ENCODE results near the gene FAM107B. TPM values are rescaled to one million over a fixed set of nuclear protein-coding genes. Genes with fewer than 3 reads are reported as not detected.

Gene FAM107B
- total RNA-seq, 1 donor from 2014 or later, result 43.0 TPM

DNA sequence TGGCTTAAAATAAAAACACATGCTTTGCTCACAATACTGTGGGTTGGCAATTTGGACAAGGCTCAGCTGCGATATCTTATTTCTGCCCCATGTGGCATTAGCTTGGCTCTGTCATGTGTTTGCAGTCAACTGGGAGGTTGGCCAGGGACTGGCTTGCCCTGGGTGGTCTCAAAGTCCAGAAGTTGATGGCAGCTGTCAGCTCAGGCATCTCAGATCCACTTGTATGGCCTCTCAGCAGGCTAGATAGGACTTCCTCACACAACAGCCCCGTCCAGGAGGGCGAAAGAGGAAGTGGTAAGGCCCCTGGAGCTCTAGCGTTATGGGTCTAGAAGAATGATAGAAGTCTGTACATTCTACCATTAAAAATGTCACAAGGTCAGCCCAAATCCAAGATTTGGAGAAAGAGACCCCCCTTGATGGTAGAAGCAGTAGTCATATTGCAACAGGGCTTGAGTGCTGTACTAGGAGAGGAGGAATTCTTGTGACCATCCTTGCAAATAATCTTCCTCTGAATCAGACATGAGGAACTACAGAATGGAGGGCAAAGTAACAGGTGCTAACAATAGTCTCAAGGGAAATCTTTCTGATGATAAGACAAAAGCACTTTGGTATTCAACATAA, 166.2 kb downstream of the FAM107B start:
- peaks cover 9% of the 10 kb centered on the region for H3K27me3 Mint-ChIP-seq (ENCODE audit: insufficient read depth, low read depth)
- no peak overlapping the region for H3K4me2 ChIP-seq
- no peak overlapping the region for H3K4me3 ChIP-seq
- H3K36me3 Mint-ChIP-seq, result no peaks in the 10 kb centered on the region
- H4K20me1 ChIP-seq (ENCODE audit: low read depth), result peaks cover under 1% of the 10 kb centered on the region
- H3K4me3 Mint-ChIP-seq, result no peak overlapping the region
- peaks cover 10% of the 10 kb centered on the region for H3K27me3 ChIP-seq
- peaks cover 7% of the 10 kb centered on the region for H3K4me1 ChIP-seq
- no peak overlapping the region for H3K27ac Mint-ChIP-seq
- H3K27ac ChIP-seq, result no peak overlapping the region
- TF ChIP-seq EZH2 (IDR thresholded peaks at IDR 0.05) (no peak), EZH2phosphoT487 (IDR thresholded peaks at IDR 0.05) (no peak), CTCF (IDR thresholded peaks at IDR 0.05) (no peak)
- H3K9me3 ChIP-seq (ENCODE audit: low read depth), result no peaks in the 10 kb centered on the region
- peaks cover under 1% of the 10 kb centered on the region for H3K79me2 ChIP-seq (ENCODE audit: low read depth)
- H2AFZ ChIP-seq (replicated peaks), result no peak overlapping the region
- H3F3A ChIP-seq (ENCODE audit: low read depth), result peaks cover 17% of the 10 kb centered on the region
- no peaks in the 10 kb centered on the region for H3K36me3 ChIP-seq
- no peaks in the 10 kb centered on the region for H3K9me3 Mint-ChIP-seq
- peaks cover 12% of the 10 kb centered on the region for H3K4me1 Mint-ChIP-seq
- no peak overlapping the region for H3K9ac ChIP-seq
- no peak for DNase-seq (ENCODE audit: low spot score)

DNA sequence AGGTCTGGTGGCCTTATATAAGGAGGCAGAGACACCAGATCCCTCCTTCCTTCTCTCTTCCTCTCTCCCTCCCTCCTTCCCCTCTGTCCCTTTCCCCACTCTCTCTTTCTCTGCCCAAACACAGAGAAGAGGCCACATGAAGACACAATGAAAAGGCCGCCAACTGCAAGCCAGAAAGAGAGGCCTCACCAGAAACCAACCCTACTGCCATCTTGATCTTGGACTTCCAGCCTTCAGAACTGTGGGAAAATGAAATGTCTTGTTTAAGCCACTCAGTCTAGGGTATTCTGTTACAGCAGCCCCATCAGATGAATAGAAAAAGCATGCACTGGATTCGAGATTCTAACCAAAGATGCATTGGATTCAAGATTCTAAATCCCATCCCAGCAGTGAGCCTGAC, 168.1 kb downstream of the FAM107B start:
- Mint-ChIP-seq H3K4me1 (peaks cover 27% of the 10 kb centered on the region), H3K36me3 (peaks cover 2% of the 10 kb centered on the region), H3K4me3 (no peak overlapping the region), H3K27ac (no peak overlapping the region), H3K27me3 (ENCODE audit: insufficient read depth, low read depth) (peaks cover 11% of the 10 kb centered on the region), H3K9me3 (no peaks in the 10 kb centered on the region)
- H3K27ac ChIP-seq, result no peak overlapping the region
- no peaks in the 10 kb centered on the region for H3K9me3 ChIP-seq (ENCODE audit: low read depth)
- H3K27me3 ChIP-seq, result peaks cover 21% of the 10 kb centered on the region
- no peak overlapping the region for H3K9ac ChIP-seq
- H3F3A ChIP-seq (ENCODE audit: low read depth), result peaks cover 22% of the 10 kb centered on the region
- H3K4me1 ChIP-seq, result peaks cover 16% of the 10 kb centered on the region
- DNase-seq (ENCODE audit: low spot score), result no peak
- H3K79me2 ChIP-seq (ENCODE audit: low read depth), result peaks cover 19% of the 10 kb centered on the region
- no peak overlapping the region for H3K4me3 ChIP-seq
- H3K4me2 ChIP-seq, result no peak overlapping the region
- H4K20me1 ChIP-seq (ENCODE audit: low read depth), result peaks cover 19% of the 10 kb centered on the region
- H3K36me3 ChIP-seq, result no peaks in the 10 kb centered on the region
- no peak for TF ChIP-seq EZH2phosphoT487 (IDR thresholded peaks at IDR 0.05)
- no peak for TF ChIP-seq EZH2 (IDR thresholded peaks at IDR 0.05)
- TF ChIP-seq CTCF (IDR thresholded peaks at IDR 0.05), result no peak
- H2AFZ ChIP-seq (replicated peaks), result no peak overlapping the region

- H3K27ac ChIP-seq, result no peak overlapping the region
- H2AFZ ChIP-seq (replicated peaks), result no peak overlapping the region
Observed at GRCh38 chr10:14605231-14605925, 169.3 kb downstream of the FAM107B start.

More at GRCh38 chr10:14605231-14605925, 169.3 kb downstream of the FAM107B start:
- TF ChIP-seq EZH2 (IDR thresholded peaks at IDR 0.05) (no peak), CTCF (IDR thresholded peaks at IDR 0.05) (no peak), EZH2phosphoT487 (IDR thresholded peaks at IDR 0.05) (no peak)
- Histone ChIP-seq H3K36me3 (no peaks in the 10 kb centered on the region), H3K79me2 (ENCODE audit: low read depth) (peaks cover 31% of the 10 kb centered on the region), H3K9ac (no peak overlapping the region), H3K9me3 (ENCODE audit: low read depth) (no peaks in the 10 kb centered on the region), H3K27me3 (peaks cover 21% of the 10 kb centered on the region), H3F3A (ENCODE audit: low read depth) (peaks cover 22% of the 10 kb centered on the region), H3K4me1 (peaks cover 16% of the 10 kb centered on the region), H3K4me3 (peak overlapping the region; percentile 86), H3K4me2 (peak overlapping the region; percentile 95), H4K20me1 (ENCODE audit: low read depth) (peaks cover 30% of the 10 kb centered on the region)
- Mint-ChIP-seq H3K4me3 (peak overlapping the region; percentile 90), H3K9me3 (no peaks in the 10 kb centered on the region), H3K36me3 (peaks cover 10% of the 10 kb centered on the region), H3K4me1 (peaks cover 33% of the 10 kb centered on the region), H3K27ac (no peak overlapping the region), H3K27me3 (ENCODE audit: insufficient read depth, low read depth) (peaks cover 11% of the 10 kb centered on the region)
- peak; percentile 69 for DNase-seq (ENCODE audit: low spot score)

Data from neural progenitor cell (in vitro differentiated cells).